ENCODE results near the gene KCNG3.

Gene KCNG3

GRCh38 chr2:42449163-42450087, 44.4 kb downstream of the KCNG3 start:
- H3K9ac ChIP-seq (ENCODE audit: low read depth, low read length), result no peak overlapping the region
- H3K36me3 ChIP-seq (ENCODE audit: control insufficient read depth, insufficient read depth, low read length), result peaks cover 11% of the 10 kb centered on the region
- H3K4me3 ChIP-seq (ENCODE audit: low read depth, low read length), result no peak overlapping the region
- H3K4me1 ChIP-seq (ENCODE audit: control insufficient read depth, insufficient read depth, low read length), result peaks cover 2% of the 10 kb centered on the region; the same call in 1 of the 2 replicates
- no peak overlapping the region for H3K27ac ChIP-seq (ENCODE audit: low read depth, low read length)
- H3K9me3 ChIP-seq (ENCODE audit: control insufficient read depth, insufficient read depth, low read length), result no peaks in the 10 kb centered on the region
- no peaks in the 10 kb centered on the region for H3K27me3 ChIP-seq (ENCODE audit: control insufficient read depth, insufficient read depth, low read length)

GRCh38 chr2:42448163-42448562, 45.6 kb downstream of the KCNG3 start:
- Histone ChIP-seq H3K27ac (ENCODE audit: low read depth, low read length) (no peak overlapping the region), H3K4me3 (ENCODE audit: low read depth, low read length) (no peak overlapping the region), H3K9me3 (ENCODE audit: control insufficient read depth, insufficient read depth, low read length) (no peaks in the 10 kb centered on the region), H3K36me3 (ENCODE audit: control insufficient read depth, insufficient read depth, low read length) (peaks cover 15% of the 10 kb centered on the region), H3K9ac (ENCODE audit: low read depth, low read length) (no peak overlapping the region), H3K4me1 (ENCODE audit: control insufficient read depth, insufficient read depth, low read length) (peaks cover 2% of the 10 kb centered on the region; the same call in 1 of the 2 replicates), H3K27me3 (ENCODE audit: control insufficient read depth, insufficient read depth, low read length) (no peaks in the 10 kb centered on the region)

GRCh38 chr2:42446503-42447271, 47.1 kb downstream of the KCNG3 start:
- peaks cover 20% of the 10 kb centered on the region for H3K36me3 ChIP-seq (ENCODE audit: control insufficient read depth, insufficient read depth, low read length)
- no peaks in the 10 kb centered on the region for H3K27me3 ChIP-seq (ENCODE audit: control insufficient read depth, insufficient read depth, low read length)
- no peak overlapping the region for H3K9ac ChIP-seq (ENCODE audit: low read depth, low read length)
- no peak overlapping the region for H3K27ac ChIP-seq (ENCODE audit: low read depth, low read length)
- H3K9me3 ChIP-seq (ENCODE audit: control insufficient read depth, insufficient read depth, low read length), result no peaks in the 10 kb centered on the region
- H3K4me3 ChIP-seq (ENCODE audit: low read depth, low read length), result no peak overlapping the region
- peaks cover 2% of the 10 kb centered on the region; the same call in 1 of the 2 replicates for H3K4me1 ChIP-seq (ENCODE audit: control insufficient read depth, insufficient read depth, low read length)

GRCh38 chr2:42443718-42444399, 49.9 kb downstream of the KCNG3 start:
- H3K9ac ChIP-seq (ENCODE audit: low read depth, low read length), result no peak overlapping the region
- no peaks in the 10 kb centered on the region for H3K27me3 ChIP-seq (ENCODE audit: control insufficient read depth, insufficient read depth, low read length)
- peaks cover 37% of the 10 kb centered on the region for H3K36me3 ChIP-seq (ENCODE audit: control insufficient read depth, insufficient read depth, low read length)
- H3K9me3 ChIP-seq (ENCODE audit: control insufficient read depth, insufficient read depth, low read length), result no peaks in the 10 kb centered on the region
- H3K4me1 ChIP-seq (ENCODE audit: control insufficient read depth, insufficient read depth, low read length), result peaks cover 2% of the 10 kb centered on the region; the same call in 1 of the 2 replicates
- no peak overlapping the region for H3K27ac ChIP-seq (ENCODE audit: low read depth, low read length)
- H3K4me3 ChIP-seq (ENCODE audit: low read depth, low read length), result no peak overlapping the region

- H3K4me1 ChIP-seq (ENCODE audit: control insufficient read depth, insufficient read depth, low read length), result peaks cover 2% of the 10 kb centered on the region; the same call in 1 of the 2 replicates
- H3K27me3 ChIP-seq (ENCODE audit: control insufficient read depth, insufficient read depth, low read length), result no peaks in the 10 kb centered on the region
- no peak overlapping the region for H3K4me3 ChIP-seq (ENCODE audit: low read depth, low read length)
- no peaks in the 10 kb centered on the region for H3K9me3 ChIP-seq (ENCODE audit: control insufficient read depth, insufficient read depth, low read length)
- H3K27ac ChIP-seq (ENCODE audit: low read depth, low read length), result no peak overlapping the region
- H3K36me3 ChIP-seq (ENCODE audit: control insufficient read depth, insufficient read depth, low read length), result peaks cover 42% of the 10 kb centered on the region
- H3K9ac ChIP-seq (ENCODE audit: low read depth, low read length), result no peak overlapping the region
Measured at GRCh38 chr2:42442774-42443173, 51.0 kb downstream of the KCNG3 start.

GRCh38 chr2:42438685-42439084, 55.1 kb downstream of the KCNG3 start:
- Histone ChIP-seq H3K27me3 (ENCODE audit: control insufficient read depth, insufficient read depth, low read length) (no peaks in the 10 kb centered on the region), H3K9me3 (ENCODE audit: control insufficient read depth, insufficient read depth, low read length) (no peaks in the 10 kb centered on the region), H3K36me3 (ENCODE audit: control insufficient read depth, insufficient read depth, low read length) (peaks cover 48% of the 10 kb centered on the region), H3K9ac (ENCODE audit: low read depth, low read length) (no peak overlapping the region), H3K4me1 (ENCODE audit: control insufficient read depth, insufficient read depth, low read length) (no peaks in the 10 kb centered on the region), H3K4me3 (ENCODE audit: low read depth, low read length) (no peak overlapping the region), H3K27ac (ENCODE audit: low read depth, low read length) (no peak overlapping the region)

GRCh38 chr2:42436370-42436769, 57.4 kb downstream of the KCNG3 start:
- Histone ChIP-seq H3K9ac (ENCODE audit: low read depth, low read length) (no peak overlapping the region), H3K27me3 (ENCODE audit: control insufficient read depth, insufficient read depth, low read length) (no peaks in the 10 kb centered on the region), H3K4me1 (ENCODE audit: control insufficient read depth, insufficient read depth, low read length) (no peaks in the 10 kb centered on the region), H3K27ac (ENCODE audit: low read depth, low read length) (no peak overlapping the region), H3K9me3 (ENCODE audit: control insufficient read depth, insufficient read depth, low read length) (no peaks in the 10 kb centered on the region), H3K36me3 (ENCODE audit: control insufficient read depth, insufficient read depth, low read length) (peaks cover 37% of the 10 kb centered on the region), H3K4me3 (ENCODE audit: low read depth, low read length) (no peak overlapping the region)

- Histone ChIP-seq H3K36me3 (ENCODE audit: control insufficient read depth, insufficient read depth, low read length) (peaks cover 32% of the 10 kb centered on the region), H3K27ac (ENCODE audit: low read depth, low read length) (no peak overlapping the region), H3K9ac (ENCODE audit: low read depth, low read length) (no peak overlapping the region), H3K4me3 (ENCODE audit: low read depth, low read length) (no peak overlapping the region), H3K4me1 (ENCODE audit: control insufficient read depth, insufficient read depth, low read length) (no peaks in the 10 kb centered on the region), H3K9me3 (ENCODE audit: control insufficient read depth, insufficient read depth, low read length) (no peaks in the 10 kb centered on the region), H3K27me3 (ENCODE audit: control insufficient read depth, insufficient read depth, low read length) (no peaks in the 10 kb centered on the region)
Measured at GRCh38 chr2:42435628-42436027, 58.2 kb downstream of the KCNG3 start.

- Histone ChIP-seq H3K9me3 (ENCODE audit: control insufficient read depth, insufficient read depth, low read length) (no peaks in the 10 kb centered on the region), H3K9ac (ENCODE audit: low read depth, low read length) (no peak overlapping the region), H3K4me1 (ENCODE audit: control insufficient read depth, insufficient read depth, low read length) (no peaks in the 10 kb centered on the region), H3K4me3 (ENCODE audit: low read depth, low read length) (no peak overlapping the region), H3K27ac (ENCODE audit: low read depth, low read length) (no peak overlapping the region), H3K27me3 (ENCODE audit: control insufficient read depth, insufficient read depth, low read length) (no peaks in the 10 kb centered on the region), H3K36me3 (ENCODE audit: control insufficient read depth, insufficient read depth, low read length) (peaks cover 14% of the 10 kb centered on the region; the same call in 1 of the 2 replicates)
Measured at GRCh38 chr2:42430188-42430587, 63.6 kb downstream of the KCNG3 start.

GRCh38 chr2:42429352-42429751, 64.4 kb downstream of the KCNG3 start:
- no peaks in the 10 kb centered on the region for H3K27me3 ChIP-seq (ENCODE audit: control insufficient read depth, insufficient read depth, low read length)
- H3K9me3 ChIP-seq (ENCODE audit: control insufficient read depth, insufficient read depth, low read length), result no peaks in the 10 kb centered on the region
- H3K27ac ChIP-seq (ENCODE audit: low read depth, low read length), result no peak overlapping the region
- no peak overlapping the region for H3K4me3 ChIP-seq (ENCODE audit: low read depth, low read length)
- H3K36me3 ChIP-seq (ENCODE audit: control insufficient read depth, insufficient read depth, low read length), result peaks cover 14% of the 10 kb centered on the region; the same call in 1 of the 2 replicates
- no peaks in the 10 kb centered on the region for H3K4me1 ChIP-seq (ENCODE audit: control insufficient read depth, insufficient read depth, low read length)
- H3K9ac ChIP-seq (ENCODE audit: low read depth, low read length), result no peak overlapping the region
